ENCODE measurements around the gene PSD. TPM values are rescaled to one million over a fixed set of nuclear protein-coding genes. Genes with fewer than 3 reads are reported as not detected.

PSD gene
- total RNA-seq, 1 experiment from 2014 or later = 2.4 TPM

- TF ChIP-seq CTCF (IDR thresholded peaks at IDR 0.05) (no peak), TCF7L2 (IDR thresholded peaks at IDR 0.05; ENCODE audit: low read depth, low read length) (no peak), SIN3A (IDR thresholded peaks at IDR 0.05; ENCODE audit: borderline replicate concordance, insufficient read depth, low read depth, low read length) (no peak), REST (IDR thresholded peaks at IDR 0.05; ENCODE audit: insufficient read depth in 1 of 2, low read depth in 2 of 2, low read length in 1 of 2) (no peak), POLR2AphosphoS5 (IDR thresholded peaks at IDR 0.05; ENCODE audit: low read depth, low read length) (no peak)
- Histone ChIP-seq H3K27ac (ENCODE audit: low read length) (no peak overlapping the region), H3K36me3 (ENCODE audit: control insufficient read depth, insufficient read depth, low read length) (peaks cover 2% of the 10 kb centered on the region; the same call in 1 of the 2 replicates), H3K4me3 (ENCODE audit: low read depth in 2 of 2, low read length in 2 of 2) (no peak overlapping the region), H3K9me3 (ENCODE audit: control insufficient read depth, insufficient read depth, low read depth, low read length) (no peaks in the 10 kb centered on the region), H3K27me3 (ENCODE audit: control insufficient read depth, insufficient read depth, low read length) (no peaks in the 10 kb centered on the region), H3K4me1 (ENCODE audit: control insufficient read depth, insufficient read depth, low read length) (no peaks in the 10 kb centered on the region; the same call in 1 of the 2 replicates)
- no TSS peak for BruUV-seq (replicated peaks)
- intact Hi-C loops (cut with micrococcal nuclease; ENCODE audit: unreplicated experiment) (no loop called here), in situ Hi-C loops (cut with HindIII; ENCODE audit: low pct_unique_long_range_greater_than_20kb, low sequenced_read_pairs) (no loop called here)
- ChIA-PET CTCF (no interaction called here), POLR2A (no interaction called here)
- DNase-seq (ENCODE audit: low read depth, low spot score) (no peak), ATAC-seq (no peak)
Measured at GRCh38 chr10:102416283-102416682, 2.3 kb downstream of the PSD start.

- in situ Hi-C loops (cut with HindIII; ENCODE audit: low pct_unique_long_range_greater_than_20kb, low sequenced_read_pairs) = no loop called here
- no peak overlapping the region for H3K4me3 ChIP-seq (ENCODE audit: low read depth in 2 of 2, low read length in 2 of 2)
- ATAC-seq (no peak), DNase-seq (ENCODE audit: low read depth, low spot score) (no peak)
- BruUV-seq (replicated peaks) = no TSS peak
- ChIA-PET POLR2A (no interaction called here), CTCF (interaction anchor here (0.7 kb wide), 1 partner anchor 185 kb away, joined by 4 read pairs; no protein-coding TSS in a partner anchor)
- TF ChIP-seq SIN3A (IDR thresholded peaks at IDR 0.05; ENCODE audit: borderline replicate concordance, insufficient read depth, low read depth, low read length) (no peak), POLR2AphosphoS5 (IDR thresholded peaks at IDR 0.05; ENCODE audit: low read depth, low read length) (no peak), CTCF (IDR thresholded peaks at IDR 0.05) (no peak), REST (IDR thresholded peaks at IDR 0.05; ENCODE audit: insufficient read depth in 1 of 2, low read depth in 2 of 2, low read length in 1 of 2) (no peak), TCF7L2 (IDR thresholded peaks at IDR 0.05; ENCODE audit: low read depth, low read length) (no peak)
- H3K4me1 ChIP-seq (ENCODE audit: control insufficient read depth, insufficient read depth, low read length) = peaks cover 8% of the 10 kb centered on the region
- H3K27me3 ChIP-seq (ENCODE audit: control insufficient read depth, insufficient read depth, low read length) = 0 out of 2 replicates have a peak, but pooled peaks cover 2% of the 10 kb centered on the region
- H3K36me3 ChIP-seq (ENCODE audit: control insufficient read depth, insufficient read depth, low read length) = no peaks in the 10 kb centered on the region; the same call in 1 of the 2 replicates
- H3K9me3 ChIP-seq (ENCODE audit: control insufficient read depth, insufficient read depth, low read depth, low read length) = no peaks in the 10 kb centered on the region
- intact Hi-C loops (cut with micrococcal nuclease; ENCODE audit: unreplicated experiment) = no loop called here
- no peak overlapping the region for H3K27ac ChIP-seq (ENCODE audit: low read length)
Measured at GRCh38 chr10:102414749-102415148, 3.8 kb downstream of the PSD start.

Measured in Panc1 (cell line).